ENCODE data around the gene BRD1. TPM values are rescaled to one million over a fixed set of nuclear protein-coding genes. Genes with fewer than 3 reads are reported as not detected.
A peak's percentile ranks its signal among the peaks of the same experiment; 100 is the strongest.
"Not testable (repeated sequence)": the region's sequence is repeated elsewhere in the genome, so short reads cannot be mapped to it uniquely, and the experiment has no call there.

BRD1 gene
- total RNA-seq, 1 donor from 2014 or later: 37.4 TPM

DNA sequence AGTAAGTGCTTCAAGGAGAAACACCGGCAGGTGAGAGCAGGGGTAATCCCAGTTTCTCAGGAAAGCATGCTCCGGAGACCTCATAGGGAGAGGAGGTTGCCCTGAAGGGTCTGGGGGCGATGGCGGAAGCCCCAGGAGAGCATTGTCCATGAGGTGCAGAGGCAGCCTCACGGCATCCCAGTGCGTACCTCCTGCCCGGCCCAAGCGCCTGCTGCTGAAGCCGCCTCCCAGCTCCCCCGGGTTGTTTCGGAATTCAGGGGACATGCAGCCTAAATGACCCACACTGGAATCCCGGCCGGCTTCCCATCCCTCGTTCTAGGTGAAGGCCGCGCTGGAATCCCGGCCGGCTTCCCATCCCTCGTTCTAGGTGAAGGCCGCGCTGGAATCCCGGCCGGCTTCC lies 28.7 kb upstream of the BRD1 start:
- no peaks in the 10 kb centered on the region for H3K36me3 ChIP-seq
- DNase-seq (no peak), ATAC-seq (no peak)
- TF ChIP-seq, protein P1, sequence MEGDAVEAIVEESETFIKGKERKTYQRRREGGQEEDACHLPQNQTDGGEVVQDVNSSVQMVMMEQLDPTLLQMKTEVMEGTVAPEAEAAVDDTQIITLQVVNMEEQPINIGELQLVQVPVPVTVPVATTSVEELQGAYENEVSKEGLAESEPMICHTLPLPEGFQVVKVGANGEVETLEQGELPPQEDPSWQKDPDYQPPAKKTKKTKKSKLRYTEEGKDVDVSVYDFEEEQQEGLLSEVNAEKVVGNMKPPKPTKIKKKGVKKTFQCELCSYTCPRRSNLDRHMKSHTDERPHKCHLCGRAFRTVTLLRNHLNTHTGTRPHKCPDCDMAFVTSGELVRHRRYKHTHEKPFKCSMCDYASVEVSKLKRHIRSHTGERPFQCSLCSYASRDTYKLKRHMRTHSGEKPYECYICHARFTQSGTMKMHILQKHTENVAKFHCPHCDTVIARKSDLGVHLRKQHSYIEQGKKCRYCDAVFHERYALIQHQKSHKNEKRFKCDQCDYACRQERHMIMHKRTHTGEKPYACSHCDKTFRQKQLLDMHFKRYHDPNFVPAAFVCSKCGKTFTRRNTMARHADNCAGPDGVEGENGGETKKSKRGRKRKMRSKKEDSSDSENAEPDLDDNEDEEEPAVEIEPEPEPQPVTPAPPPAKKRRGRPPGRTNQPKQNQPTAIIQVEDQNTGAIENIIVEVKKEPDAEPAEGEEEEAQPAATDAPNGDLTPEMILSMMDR (IDR thresholded peaks at IDR 0.05): no peak
- intact Hi-C loops (cut with DNase I): no loop called here
- H3K9me3 ChIP-seq: no peaks in the 10 kb centered on the region
- H3K4me3 ChIP-seq: no peak overlapping the region
- H3K27me3 ChIP-seq (ENCODE audit: low read depth): no peaks in the 10 kb centered on the region
- no peak overlapping the region for H3K27ac ChIP-seq
- peaks cover 26% of the 10 kb centered on the region for H3K4me1 ChIP-seq

GRCh38 chr22:49855251-49855911 lies 27.7 kb upstream of the BRD1 start:
- intact Hi-C loops (cut with DNase I): no loop called here
- DNase-seq: no peak
- peak overlapping the region; percentile 72 for H3K4me3 ChIP-seq
- TF ChIP-seq, protein P1 (IDR thresholded peaks at IDR 0.05): no peak
- peaks cover 26% of the 10 kb centered on the region for H3K4me1 ChIP-seq
- H3K27me3 ChIP-seq (ENCODE audit: low read depth): peaks cover 5% of the 10 kb centered on the region
- ATAC-seq: no peak
- no peaks in the 10 kb centered on the region for H3K9me3 ChIP-seq
- no peaks in the 10 kb centered on the region for H3K36me3 ChIP-seq
- H3K27ac ChIP-seq: peak overlapping the region; percentile 9

- peaks cover 17% of the 10 kb centered on the region for H3K27me3 ChIP-seq (ENCODE audit: low read depth)
- no peaks in the 10 kb centered on the region for H3K9me3 ChIP-seq
- ATAC-seq: no peak
- H3K27ac ChIP-seq: peak overlapping the region; percentile 80
- TF ChIP-seq, protein P1 (IDR thresholded peaks at IDR 0.05): no peak
- intact Hi-C loops (cut with DNase I): no loop called here
- no peaks in the 10 kb centered on the region for H3K36me3 ChIP-seq
- peaks cover 35% of the 10 kb centered on the region for H3K4me1 ChIP-seq
- H3K4me3 ChIP-seq: peak overlapping the region; percentile 72
- peak; percentile 65 for DNase-seq
Measured at GRCh38 chr22:49853981-49854831, 26.5 kb upstream of the BRD1 start.

- Histone ChIP-seq H3K4me3 (peak within 1 kb of the TSS; percentile 77), H3K4me1 (peaks cover 45% of the 10 kb centered on the region), H3K36me3 (no peaks in the 10 kb centered on the region), H3K27ac (peak within 1 kb of the TSS; percentile 96), H3K9me3 (no peaks in the 10 kb centered on the region), H3K27me3 (ENCODE audit: low read depth) (peaks cover 27% of the 10 kb centered on the region)
- peak; percentile 96 to 97 for ATAC-seq
- TF ChIP-seq, protein P1 (IDR thresholded peaks at IDR 0.05): no peak
- DNase-seq: peak; percentile 99
- intact Hi-C loops (cut with DNase I): no loop called here
Measured at GRCh38 chr22:49852898-49853894, 25.5 kb upstream of the BRD1 start, which contains the start of gene ZBED4. Gene ZBED4, plus strand, starts transcription at chr22:49853844. Its CDS starts 29,819 bp downstream, at chr22:49883663.

DNA sequence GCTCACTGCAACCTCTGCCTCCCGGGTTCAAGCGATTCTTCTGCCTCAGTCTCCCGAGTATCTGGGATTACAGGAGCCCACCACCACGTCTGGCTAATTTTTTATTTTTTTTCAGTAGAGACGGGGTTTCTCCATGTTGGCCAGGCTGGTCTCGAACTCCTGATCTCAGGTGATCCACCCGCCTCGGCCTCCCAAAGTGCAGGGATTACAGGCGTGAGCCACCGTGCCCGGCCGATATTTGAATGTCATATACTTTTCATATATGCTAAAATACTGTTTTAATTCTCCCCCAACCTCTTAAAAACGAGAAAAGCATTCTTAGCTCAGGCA lies 24.9 kb upstream of the BRD1 start:
- H3K4me3 ChIP-seq: peak overlapping the region; percentile 77
- H3K27ac ChIP-seq: peak overlapping the region; percentile 96
- ATAC-seq; intact Hi-C loops (cut with DNase I); H3K9me3 ChIP-seq; DNase-seq; H3K36me3 ChIP-seq: not testable (repeated sequence)
- peaks cover 33% of the 10 kb centered on the region for H3K27me3 ChIP-seq (ENCODE audit: low read depth)
- H3K4me1 ChIP-seq: peaks cover 47% of the 10 kb centered on the region

Data from lower lobe of right lung (tissue), 2 donors.